Measurements from ENCODE around the gene CNNM1.

DNA sequence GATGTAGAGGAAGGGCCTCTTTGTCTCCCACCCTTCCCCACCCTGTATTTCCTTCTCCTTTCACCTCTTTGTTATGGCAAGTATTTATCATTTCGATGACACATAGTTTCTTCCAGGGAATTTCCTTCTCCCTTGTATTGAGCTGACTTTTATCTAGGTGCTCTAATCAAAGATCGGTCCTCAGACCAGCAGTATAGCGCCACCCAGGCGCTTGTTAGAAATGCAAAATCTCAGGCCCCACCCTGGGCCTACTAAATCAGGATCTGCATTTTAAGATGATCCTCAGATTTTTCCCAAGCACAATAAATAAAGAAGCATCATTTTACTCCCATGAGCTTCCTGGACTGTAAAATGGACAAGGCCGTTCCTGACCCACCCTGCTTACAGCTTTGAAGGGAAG lies 113.2 kb downstream of the CNNM1 start:
- no peak for TF ChIP-seq POLR2AphosphoS5 (IDR thresholded peaks at IDR 0.05)
- no peak for TF ChIP-seq CTCF (IDR thresholded peaks at IDR 0.05)
- TF ChIP-seq POLR2A (IDR thresholded peaks at IDR 0.05) = no peak
